Measurements from ENCODE around the gene GLTP. TPM values are rescaled to one million over a fixed set of nuclear protein-coding genes. Genes with fewer than 3 reads are reported as not detected.
A peak's percentile ranks its signal among the peaks of the same experiment; 100 is the strongest.
"Not testable (repeated sequence)": the region's sequence is repeated elsewhere in the genome, so short reads cannot be mapped to it uniquely, and the experiment has no call there.

The GLTP gene
- total RNA-seq, 1 experiment from 2014 or later, result 27.7 TPM

- Mint-ChIP-seq H3K27me3 (ENCODE audit: unreplicated experiment) (no peaks in the 10 kb centered on the region), H3K9me3 (ENCODE audit: low read depth, unreplicated experiment) (no peaks in the 10 kb centered on the region), H3K27ac (ENCODE audit: unreplicated experiment) (peak overlapping the region; percentile 85), H3K4me1 (ENCODE audit: low read depth, unreplicated experiment) (peaks cover 23% of the 10 kb centered on the region), H3K4me3 (ENCODE audit: low read depth, unreplicated experiment) (peak overlapping the region; percentile 96), H3K36me3 (ENCODE audit: insufficient read depth, unreplicated experiment) (peaks cover 51% of the 10 kb centered on the region)
- intact Hi-C loops (cut with micrococcal nuclease; ENCODE audit: unreplicated experiment), result no loop called here
- DNase-seq, result no peak
- CTCF ChIA-PET, result interaction anchor here (1.9 kb wide), 1 partner anchor 47 kb away, joined by 5 read pairs; no protein-coding TSS in a partner anchor
- BruUV-seq (replicated peaks), result no TSS peak
- no peak for TF ChIP-seq CTCF (IDR thresholded peaks at IDR 0.05; ENCODE audit: unreplicated experiment)
These were observed 20.6 kb upstream of the GLTP start for GRCh38 chr12:109900752-109901580.

GRCh38 chr12:109899783-109900751, 19.7 kb upstream of the GLTP start, which contains the start of gene TCHP:
Gene TCHP, plus strand, starts transcription at chr12:109900274. Its CDS starts 2,753 bp downstream, at chr12:109903027.
- Mint-ChIP-seq H3K27ac (ENCODE audit: unreplicated experiment) (peak within 1 kb of the TSS; percentile 85), H3K36me3 (ENCODE audit: insufficient read depth, unreplicated experiment) (peaks cover 46% of the 10 kb centered on the region), H3K9me3 (ENCODE audit: low read depth, unreplicated experiment) (no peaks in the 10 kb centered on the region), H3K27me3 (ENCODE audit: unreplicated experiment) (no peaks in the 10 kb centered on the region), H3K4me3 (ENCODE audit: low read depth, unreplicated experiment) (peak within 1 kb of the TSS; percentile 96), H3K4me1 (ENCODE audit: low read depth, unreplicated experiment) (peaks cover 23% of the 10 kb centered on the region)
- BruUV-seq (replicated peaks), result TSS peak; percentile 64
- intact Hi-C loops (cut with micrococcal nuclease; ENCODE audit: unreplicated experiment), result no loop called here
- CTCF ChIA-PET, result interaction anchor here (1.9 kb wide), 1 partner anchor 46 kb away, joined by 5 read pairs; no protein-coding TSS in a partner anchor
- TF ChIP-seq CTCF (IDR thresholded peaks at IDR 0.05; ENCODE audit: unreplicated experiment), result no peak
- peak; percentile 84 for DNase-seq

GRCh38 chr12:109899345-109899744, 19.0 kb upstream of the GLTP start:
- H3K27me3 Mint-ChIP-seq (ENCODE audit: unreplicated experiment); BruUV-seq (replicated peaks); DNase-seq; H3K27ac Mint-ChIP-seq (ENCODE audit: unreplicated experiment); CTCF ChIA-PET; intact Hi-C loops (cut with micrococcal nuclease; ENCODE audit: unreplicated experiment); H3K9me3 Mint-ChIP-seq (ENCODE audit: low read depth, unreplicated experiment): not testable (repeated sequence)
- peak overlapping the region; percentile 96 for H3K4me3 Mint-ChIP-seq (ENCODE audit: low read depth, unreplicated experiment)
- peaks cover 23% of the 10 kb centered on the region for H3K4me1 Mint-ChIP-seq (ENCODE audit: low read depth, unreplicated experiment)
- peaks cover 39% of the 10 kb centered on the region for H3K36me3 Mint-ChIP-seq (ENCODE audit: insufficient read depth, unreplicated experiment)

- Mint-ChIP-seq H3K9me3 (ENCODE audit: low read depth, unreplicated experiment) (no peaks in the 10 kb centered on the region), H3K4me3 (ENCODE audit: low read depth, unreplicated experiment) (no peak overlapping the region), H3K27ac (ENCODE audit: unreplicated experiment) (no peak overlapping the region), H3K36me3 (ENCODE audit: insufficient read depth, unreplicated experiment) (peaks cover 27% of the 10 kb centered on the region), H3K27me3 (ENCODE audit: unreplicated experiment) (peaks cover 9% of the 10 kb centered on the region), H3K4me1 (ENCODE audit: low read depth, unreplicated experiment) (peaks cover 22% of the 10 kb centered on the region)
- no TSS peak for BruUV-seq (replicated peaks)
- no peak for TF ChIP-seq CTCF (IDR thresholded peaks at IDR 0.05; ENCODE audit: unreplicated experiment)
- DNase-seq, result no peak
- intact Hi-C loops (cut with micrococcal nuclease; ENCODE audit: unreplicated experiment), result no loop called here
- CTCF ChIA-PET, result no interaction called here
These were observed 16.7 kb upstream of the GLTP start for GRCh38 chr12:109897029-109897428.

Data from Calu3 (cell line).